ENCODE results near the gene TNFSF10. TPM values are rescaled to one million over a fixed set of nuclear protein-coding genes. Genes with fewer than 3 reads are reported as not detected.

The TNFSF10 gene
- total and polyA plus RNA-seq, 9 of the 15 experiments (the other 6 are each of a cell fraction or from before 2014, with no cell fraction given), result 0.07 to 1.3 (median 0.27) TPM; not detected in 1

DNA sequence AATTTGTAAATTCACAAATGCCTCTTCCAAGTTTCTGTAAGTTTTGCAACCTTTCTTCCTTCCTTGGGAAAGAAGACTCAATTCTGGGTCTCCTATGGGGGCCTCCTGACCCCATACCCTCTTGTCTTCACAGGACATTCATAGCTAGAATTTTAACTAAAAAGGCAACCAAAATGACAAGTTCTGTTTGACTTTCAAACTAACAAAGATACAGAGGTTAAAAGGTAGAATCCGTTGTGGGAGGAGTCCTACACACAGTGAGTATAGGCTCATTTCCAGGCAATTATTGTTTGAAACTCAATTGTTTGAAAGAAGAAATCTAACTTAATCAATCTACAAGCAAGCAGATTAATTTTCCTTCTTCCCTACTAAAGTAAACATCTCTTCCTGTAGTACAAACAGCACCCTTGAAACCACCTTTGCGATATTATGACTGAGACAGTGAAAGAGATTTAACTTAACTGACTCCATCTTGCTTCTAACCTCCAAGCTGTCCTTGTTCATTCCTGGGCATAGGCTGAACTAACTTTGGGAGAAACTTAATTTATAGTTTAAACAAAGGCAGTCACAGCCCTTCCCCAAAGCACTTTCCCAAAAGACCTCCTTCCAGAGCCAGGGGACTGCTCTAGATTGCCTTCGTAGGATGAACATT is 14.4 kb upstream of the TNFSF10 start (continued):
- no peak for TF ChIP-seq PRDM10 (IDR thresholded peaks at IDR 0.05; ENCODE audit: partially characterized antibody)
- TF ChIP-seq SUPT5H (IDR thresholded peaks at IDR 0.05), result no peak
- no peak for TF ChIP-seq ZNF583 (CRISPR knock-in tag; IDR thresholded peaks at IDR 0.05)
- no peak for TF ChIP-seq DIDO1 (tag; IDR thresholded peaks at IDR 0.05; ENCODE audit: low read depth)
- TF ChIP-seq, protein P1, sequence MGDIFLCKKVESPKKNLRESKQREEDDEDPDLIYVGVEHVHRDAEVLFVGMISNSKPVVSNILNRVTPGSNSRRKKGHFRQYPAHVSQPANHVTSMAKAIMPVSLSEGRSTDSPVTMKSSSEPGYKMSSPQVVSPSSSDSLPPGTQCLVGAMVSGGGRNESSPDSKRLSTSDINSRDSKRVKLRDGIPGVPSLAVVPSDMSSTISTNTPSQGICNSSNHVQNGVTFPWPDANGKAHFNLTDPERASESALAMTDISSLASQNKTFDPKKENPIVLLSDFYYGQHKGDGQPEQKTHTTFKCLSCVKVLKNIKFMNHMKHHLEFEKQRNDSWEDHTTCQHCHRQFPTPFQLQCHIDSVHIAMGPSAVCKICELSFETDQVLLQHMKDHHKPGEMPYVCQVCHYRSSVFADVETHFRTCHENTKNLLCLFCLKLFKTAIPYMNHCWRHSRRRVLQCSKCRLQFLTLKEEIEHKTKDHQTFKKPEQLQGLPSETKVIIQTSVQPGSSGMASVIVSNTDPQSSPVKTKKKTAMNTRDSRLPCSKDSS (IDR thresholded peaks at IDR 0.05; ENCODE audit: low read depth, partially characterized antibody), result no peak
- no peak for TF ChIP-seq SIN3B (IDR thresholded peaks at IDR 0.05; ENCODE audit: low read depth)
- no peak for TF ChIP-seq ZNF785 (CRISPR knock-in tag; IDR thresholded peaks at IDR 0.05)
- TF ChIP-seq KAT2B (IDR thresholded peaks at IDR 0.05; ENCODE audit: low read depth, low read length), result no peak
- TF ChIP-seq CREBBP (IDR thresholded peaks at IDR 0.05; ENCODE audit: low read depth, low read length), result no peak
- no peak for TF ChIP-seq NUFIP1 (IDR thresholded peaks at IDR 0.05; ENCODE audit: partially characterized antibody)
- TF ChIP-seq HMGXB4 (CRISPR knock-in tag; IDR thresholded peaks at IDR 0.05), result no peak
- no peak for TF ChIP-seq ZNF589 (CRISPR knock-in tag; IDR thresholded peaks at IDR 0.05; ENCODE audit: low read depth)
- TF ChIP-seq, protein P2, sequence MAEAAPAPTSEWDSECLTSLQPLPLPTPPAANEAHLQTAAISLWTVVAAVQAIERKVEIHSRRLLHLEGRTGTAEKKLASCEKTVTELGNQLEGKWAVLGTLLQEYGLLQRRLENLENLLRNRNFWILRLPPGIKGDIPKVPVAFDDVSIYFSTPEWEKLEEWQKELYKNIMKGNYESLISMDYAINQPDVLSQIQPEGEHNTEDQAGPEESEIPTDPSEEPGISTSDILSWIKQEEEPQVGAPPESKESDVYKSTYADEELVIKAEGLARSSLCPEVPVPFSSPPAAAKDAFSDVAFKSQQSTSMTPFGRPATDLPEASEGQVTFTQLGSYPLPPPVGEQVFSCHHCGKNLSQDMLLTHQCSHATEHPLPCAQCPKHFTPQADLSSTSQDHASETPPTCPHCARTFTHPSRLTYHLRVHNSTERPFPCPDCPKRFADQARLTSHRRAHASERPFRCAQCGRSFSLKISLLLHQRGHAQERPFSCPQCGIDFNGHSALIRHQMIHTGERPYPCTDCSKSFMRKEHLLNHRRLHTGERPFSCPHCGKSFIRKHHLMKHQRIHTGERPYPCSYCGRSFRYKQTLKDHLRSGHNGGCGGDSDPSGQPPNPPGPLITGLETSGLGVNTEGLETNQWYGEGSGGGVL (CRISPR knock-in tag; IDR thresholded peaks at IDR 0.05), result no peak
- TF ChIP-seq ATF2 (CRISPR knock-in tag; IDR thresholded peaks at IDR 0.05), result no peak
- TF ChIP-seq POLR2H (tag; IDR thresholded peaks at IDR 0.05; ENCODE audit: low read depth), result no peak

Measured in K562 (cell line).